Body of pancreas (tissue), 4 donors: ENCODE results near the gene HTRA3. TPM values are rescaled to one million over a fixed set of nuclear protein-coding genes. Genes with fewer than 3 reads are reported as not detected.

Experiments
- ATAC-seq: fragments of 150-250 bp; one replicate; pipeline ENCODE4 v1.9.1; 2016
- DNase-seq, 4 donors: peaks; one replicate each; pipeline ENCODE4 v3.0.0-alpha.2; 2019
- H3K27ac ChIP-seq, 4 donors: fragments of 200-600 bp; sonication (generic); 1 replicate in 3 of 4; 2 replicates in 1 of 4; pipeline versions ENCODE4 v1.5.1 to v1.6.1; 2016 to 2019; ENCODE audit warnings: mild to moderate bottlenecking in 1 of 4, mixed read lengths in 1 of 4, moderate library complexity in 1 of 4
- H3K27me3 ChIP-seq, 2 donors: fragments of 200-600 bp; sonication (generic); one replicate each; pipeline ENCODE4 v1.6.0; 2016; ENCODE audit warnings: mild to moderate bottlenecking in 1 of 2
- H3K36me3 ChIP-seq, 2 donors: fragments of 200-600 bp; sonication (generic); replicated peaks in 1 of 2; 2 replicates each; pipeline ENCODE4 v1.5.1; 2016; ENCODE audit warnings: low read depth in 2 of 2; ENCODE audit not compliant: insufficient read depth in 1 of 2
- H3K4me1 ChIP-seq: fragments of 200-600 bp; sonication (generic); one replicate; pipeline ENCODE4 v1.6.0; 2016
- H3K4me3 ChIP-seq, 2 donors: fragments of 200-600 bp; sonication (generic); 1 replicate in 1 of 2; 2 replicates in 1 of 2; pipeline ENCODE4 v1.5.1; 2016 to 2019
- H3K9me3 ChIP-seq, 3 donors: fragments of 200-600 bp; sonication (generic); 1 replicate in 2 of 3; 2 replicates in 1 of 3; pipeline ENCODE4 v1.5.1; 2016
- POLR2A ChIP-seq, 3 donors: fragments of 450-650 bp; IDR thresholded peaks; one replicate each; pipeline ENCODE4 v1.6.1; 2016; ENCODE audit warnings: antibody characterized with exemption in 3 of 3, mild to moderate bottlenecking in 2 of 3
- WGBS, 2 donors: methylation state at CpG; one replicate each; pipeline ENCODE4 v1.1.5; 2017; 5-methylcytosine and 5-hydroxymethylcytosine counted together
- intact Hi-C: fragments of 100-400 bp; cut with DNase I; formaldehyde crosslinking; loops from one replicate; pipeline ENCODE4 v1.15.1; 2023
- total RNA-seq, 2 donors: library from RNA; depleted of rRNA; stranded (reverse); fragments of >200 nt; gene quantifications; one replicate each; pipeline ENCODE4 v1.1.0, GENCODE V29; 2016
- TF ChIP-seq, protein P1 (sequence below), 7 experiments: fragments of 450-650 bp in 4 of 7; fragments of 200-600 bp in 3 of 7; sonication (generic) in 3 of 7; IDR thresholded peaks; one replicate each; pipeline ENCODE4 v1.5.1; 2016 to 2019; ENCODE audit warnings: antibody characterized with exemption in 7 of 7

The HTRA3 gene
- total RNA-seq, 2 donors from 2014 or later, result 4.2 to 17.5 TPM

DNA sequence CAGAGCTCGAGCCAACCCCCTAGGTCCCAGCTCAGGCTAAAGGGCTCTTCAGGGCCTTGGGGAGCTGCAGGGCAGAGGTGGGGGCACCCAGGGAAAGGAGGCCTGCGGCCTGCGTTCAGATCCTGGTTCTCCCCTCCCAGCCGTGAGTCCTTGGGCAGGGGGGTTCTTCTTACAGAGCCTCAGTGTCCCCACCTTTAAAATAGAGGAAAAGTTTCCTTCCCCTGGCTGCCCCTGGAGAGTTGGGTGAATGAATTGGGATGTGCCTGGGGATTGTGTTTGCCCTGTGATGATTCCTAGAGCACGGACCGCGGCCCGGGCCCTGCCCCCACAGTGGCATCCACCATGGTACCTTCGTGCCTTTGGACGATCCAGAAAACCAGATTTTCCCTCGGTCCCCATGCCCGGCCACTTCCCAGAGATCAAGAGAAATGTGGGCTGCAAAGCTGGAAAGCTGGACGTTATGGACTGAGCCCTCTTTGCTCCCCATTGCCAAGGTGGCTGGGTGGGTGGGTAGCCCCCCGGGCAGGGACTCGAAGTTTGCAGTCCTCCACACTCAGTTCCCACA lies 11.4 kb downstream of the HTRA3 start:
- ATAC-seq (no peak), DNase-seq (no peak)
- no peaks in the 10 kb centered on the region for H3K4me1 ChIP-seq
- TF ChIP-seq POLR2A (IDR thresholded peaks at IDR 0.05), result no peak
- TF ChIP-seq, protein P1, sequence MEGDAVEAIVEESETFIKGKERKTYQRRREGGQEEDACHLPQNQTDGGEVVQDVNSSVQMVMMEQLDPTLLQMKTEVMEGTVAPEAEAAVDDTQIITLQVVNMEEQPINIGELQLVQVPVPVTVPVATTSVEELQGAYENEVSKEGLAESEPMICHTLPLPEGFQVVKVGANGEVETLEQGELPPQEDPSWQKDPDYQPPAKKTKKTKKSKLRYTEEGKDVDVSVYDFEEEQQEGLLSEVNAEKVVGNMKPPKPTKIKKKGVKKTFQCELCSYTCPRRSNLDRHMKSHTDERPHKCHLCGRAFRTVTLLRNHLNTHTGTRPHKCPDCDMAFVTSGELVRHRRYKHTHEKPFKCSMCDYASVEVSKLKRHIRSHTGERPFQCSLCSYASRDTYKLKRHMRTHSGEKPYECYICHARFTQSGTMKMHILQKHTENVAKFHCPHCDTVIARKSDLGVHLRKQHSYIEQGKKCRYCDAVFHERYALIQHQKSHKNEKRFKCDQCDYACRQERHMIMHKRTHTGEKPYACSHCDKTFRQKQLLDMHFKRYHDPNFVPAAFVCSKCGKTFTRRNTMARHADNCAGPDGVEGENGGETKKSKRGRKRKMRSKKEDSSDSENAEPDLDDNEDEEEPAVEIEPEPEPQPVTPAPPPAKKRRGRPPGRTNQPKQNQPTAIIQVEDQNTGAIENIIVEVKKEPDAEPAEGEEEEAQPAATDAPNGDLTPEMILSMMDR (IDR thresholded peaks at IDR 0.05), result no peak
- intact Hi-C loops, result no loop called here
- WGBS, 2 donors, result 84 to 88% methylated on average over 13 of the region's 15 CpGs
- H3K36me3 ChIP-seq, result no peaks in the 10 kb centered on the region
- H3K27ac ChIP-seq, result no peak overlapping the region
- H3K9me3 ChIP-seq, result no peaks in the 10 kb centered on the region
- no peak overlapping the region for H3K4me3 ChIP-seq
- no peaks in the 10 kb centered on the region for H3K27me3 ChIP-seq

DNA sequence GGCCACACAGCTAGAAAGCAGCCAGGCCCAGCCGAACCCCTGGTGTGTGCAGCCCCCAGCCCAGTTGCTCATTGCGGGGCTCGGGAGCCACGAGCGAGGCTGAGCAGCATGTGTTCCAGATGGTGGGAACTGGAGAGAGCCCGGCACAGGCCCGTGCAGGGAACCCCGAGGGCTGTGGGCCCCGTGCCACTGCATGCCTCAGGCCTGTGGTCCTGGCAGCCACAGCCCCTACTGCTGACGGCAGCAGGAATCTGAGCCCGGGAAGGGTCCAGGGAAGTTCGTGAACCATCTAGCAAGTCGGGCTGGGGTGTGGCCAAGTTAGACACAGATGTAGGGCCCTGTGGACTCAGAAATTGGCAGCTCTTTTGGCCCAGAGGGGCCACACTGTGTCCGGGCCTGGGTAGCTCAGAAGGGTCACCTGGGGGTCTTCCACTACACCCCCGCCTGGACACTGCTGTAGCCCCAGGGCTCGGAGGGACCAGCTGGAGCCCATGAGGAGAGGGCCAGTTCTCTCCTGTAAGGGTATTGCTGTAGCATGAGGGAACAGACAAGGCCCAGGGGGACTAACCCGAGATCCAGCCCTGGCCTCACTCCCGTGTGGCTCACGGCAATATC lies 12.1 kb downstream of the HTRA3 start:
- H3K4me1 ChIP-seq, result no peaks in the 10 kb centered on the region
- no peak overlapping the region for H3K27ac ChIP-seq
- 69 to 70% methylated on average over 10 to 19 of the region's 19 CpGs for WGBS, 2 donors
- ATAC-seq, result no peak
- H3K9me3 ChIP-seq, result no peaks in the 10 kb centered on the region
- intact Hi-C loops, result no loop called here
- no peaks in the 10 kb centered on the region for H3K27me3 ChIP-seq
- no peaks in the 10 kb centered on the region for H3K36me3 ChIP-seq
- no peak overlapping the region for H3K4me3 ChIP-seq
- no peak for TF ChIP-seq POLR2A (IDR thresholded peaks at IDR 0.05)
- TF ChIP-seq, protein P1 (IDR thresholded peaks at IDR 0.05), result no peak
- DNase-seq, result peak; percentile 25 to 35 (median 32)

GRCh38 chr4:8282134-8282641 lies 12.6 kb downstream of the HTRA3 start:
- TF ChIP-seq POLR2A (IDR thresholded peaks at IDR 0.05), result no peak
- Histone ChIP-seq H3K27ac (no peak overlapping the region), H3K4me3 (no peak overlapping the region), H3K27me3 (no peaks in the 10 kb centered on the region), H3K4me1 (no peaks in the 10 kb centered on the region), H3K36me3 (no peaks in the 10 kb centered on the region), H3K9me3 (no peaks in the 10 kb centered on the region)
- ATAC-seq (no peak), DNase-seq (no peak)
- intact Hi-C loops, result no loop called here
- 81 to 82% methylated on average over 3 to 14 of the region's 14 CpGs for WGBS, 2 donors

DNA sequence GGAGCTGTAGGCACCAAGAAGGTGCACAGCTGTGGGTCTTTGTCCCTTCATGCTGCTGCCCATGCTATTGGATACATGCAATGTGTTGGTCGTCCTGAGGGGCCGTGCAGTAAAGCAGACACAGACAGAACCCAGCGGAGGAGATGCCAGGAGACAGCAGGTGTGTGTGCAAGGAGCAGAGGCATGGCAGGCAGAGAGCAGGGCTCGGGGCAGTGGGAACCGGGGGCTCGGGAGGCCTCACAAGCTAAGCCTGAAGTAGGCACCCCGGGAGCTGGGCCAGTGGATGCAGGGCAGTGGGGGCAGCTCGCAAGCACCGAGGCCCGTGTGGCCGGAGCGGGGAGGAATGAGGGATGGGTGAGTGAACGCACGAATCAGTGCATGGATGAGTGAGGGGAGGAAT lies 13.2 kb downstream of the HTRA3 start:
- TF ChIP-seq, protein P1 (IDR thresholded peaks at IDR 0.05), result no peak
- no peak for TF ChIP-seq POLR2A (IDR thresholded peaks at IDR 0.05)
- Histone ChIP-seq H3K4me3 (no peak overlapping the region), H3K9me3 (no peaks in the 10 kb centered on the region), H3K4me1 (no peaks in the 10 kb centered on the region), H3K36me3 (no peaks in the 10 kb centered on the region), H3K27ac (no peak overlapping the region), H3K27me3 (no peaks in the 10 kb centered on the region)
- intact Hi-C loops, result no loop called here
- no peak for ATAC-seq
- 85 to 87% methylated on average over 14 of the region's 14 CpGs for WGBS, 2 donors
- DNase-seq, result no peak

- no peak overlapping the region for H3K27ac ChIP-seq
- no peak overlapping the region for H3K4me3 ChIP-seq
- 67 to 77% methylated on average over 9 to 10 of the region's 10 CpGs for WGBS, 2 donors
- no peaks in the 10 kb centered on the region for H3K4me1 ChIP-seq
- DNase-seq, result no peak
- no peak for TF ChIP-seq POLR2A (IDR thresholded peaks at IDR 0.05)
- TF ChIP-seq, protein P1 (IDR thresholded peaks at IDR 0.05), result no peak
- H3K27me3 ChIP-seq, result no peaks in the 10 kb centered on the region
- intact Hi-C loops, result no loop called here
- no peak for ATAC-seq
- no peaks in the 10 kb centered on the region for H3K36me3 ChIP-seq
- no peaks in the 10 kb centered on the region for H3K9me3 ChIP-seq
Measured at GRCh38 chr4:8283161-8283560, 13.6 kb downstream of the HTRA3 start.
